ENCODE measurements around the gene DUXB.

DUXB gene

GRCh38 chr16:75710344-75710743 lies 9.1 kb upstream of the DUXB start:
- no peaks in the 10 kb centered on the region for H3K36me3 ChIP-seq (ENCODE audit: insufficient read depth)
- TF ChIP-seq CTCF (conservative IDR thresholded peaks at IDR 0.05; ENCODE audit: low read depth, low read length): no peak
- H3K79me2 ChIP-seq (ENCODE audit: insufficient read depth, low read depth): no peaks in the 10 kb centered on the region

GRCh38 chr16:75703306-75703705 lies 2.0 kb upstream of the DUXB start:
- H3K4me3 ChIP-seq (IDR thresholded peaks at IDR 0.05; ENCODE audit: insufficient read depth, low read depth, low read length): no peak overlapping the region
- no peaks in the 10 kb centered on the region for H3K4me1 ChIP-seq (ENCODE audit: low read depth, poor library complexity, severe bottlenecking)
- TF ChIP-seq CTCF (conservative IDR thresholded peaks at IDR 0.05; ENCODE audit: low read depth, low read length): no peak
- H3K36me3 ChIP-seq (ENCODE audit: insufficient read depth): no peaks in the 10 kb centered on the region
- no peaks in the 10 kb centered on the region for H3K79me2 ChIP-seq (ENCODE audit: insufficient read depth, low read depth)
- H3K4me2 ChIP-seq: no peak overlapping the region
- no peaks in the 10 kb centered on the region for H3K27me3 ChIP-seq (ENCODE audit: insufficient read depth, low read depth)
- no peak overlapping the region for H3K9ac ChIP-seq
- no peak overlapping the region for H3K27ac ChIP-seq
- H2AFZ ChIP-seq (ENCODE audit: low read depth): no peak overlapping the region
- no peaks in the 10 kb centered on the region for H4K20me1 ChIP-seq (ENCODE audit: insufficient read depth)

More at GRCh38 chr16:75710344-75710743, 9.1 kb upstream of the DUXB start:
- Histone ChIP-seq H3K27me3 (ENCODE audit: insufficient read depth, low read depth) (no peaks in the 10 kb centered on the region), H3K27ac (no peak overlapping the region), H4K20me1 (ENCODE audit: insufficient read depth) (no peaks in the 10 kb centered on the region), H2AFZ (ENCODE audit: low read depth) (no peak overlapping the region), H3K4me2 (no peak overlapping the region), H3K9ac (no peak overlapping the region), H3K4me3 (IDR thresholded peaks at IDR 0.05; ENCODE audit: insufficient read depth, low read depth, low read length) (no peak overlapping the region), H3K4me1 (ENCODE audit: low read depth, poor library complexity, severe bottlenecking) (no peaks in the 10 kb centered on the region)

GRCh38 chr16:75702242-75702641 lies 981 bp upstream of the DUXB start:
- Histone ChIP-seq H2AFZ (ENCODE audit: low read depth) (no peak overlapping the region), H3K4me1 (ENCODE audit: low read depth, poor library complexity, severe bottlenecking) (no peaks in the 10 kb centered on the region), H3K27me3 (ENCODE audit: insufficient read depth, low read depth) (no peaks in the 10 kb centered on the region), H3K79me2 (ENCODE audit: insufficient read depth, low read depth) (no peaks in the 10 kb centered on the region), H3K4me2 (no peak overlapping the region), H3K27ac (no peak overlapping the region), H4K20me1 (ENCODE audit: insufficient read depth) (no peaks in the 10 kb centered on the region), H3K9ac (no peak overlapping the region), H3K4me3 (IDR thresholded peaks at IDR 0.05; ENCODE audit: insufficient read depth, low read depth, low read length) (no peak overlapping the region), H3K36me3 (ENCODE audit: insufficient read depth) (no peaks in the 10 kb centered on the region)
- no peak for TF ChIP-seq CTCF (conservative IDR thresholded peaks at IDR 0.05; ENCODE audit: low read depth, low read length)

GRCh38 chr16:75697571-75697970 lies 3.7 kb downstream of the DUXB start:
- Histone ChIP-seq H3K4me3 (IDR thresholded peaks at IDR 0.05; ENCODE audit: insufficient read depth, low read depth, low read length) (no peak overlapping the region), H3K79me2 (ENCODE audit: insufficient read depth, low read depth) (no peaks in the 10 kb centered on the region), H3K4me1 (ENCODE audit: low read depth, poor library complexity, severe bottlenecking) (no peaks in the 10 kb centered on the region)

More at GRCh38 chr16:75697571-75697970, 3.7 kb downstream of the DUXB start:
- no peak overlapping the region for H3K27ac ChIP-seq
- no peak overlapping the region for H3K9ac ChIP-seq
- no peak for TF ChIP-seq CTCF (conservative IDR thresholded peaks at IDR 0.05; ENCODE audit: low read depth, low read length)
- no peak overlapping the region for H2AFZ ChIP-seq (ENCODE audit: low read depth)
- no peaks in the 10 kb centered on the region for H3K27me3 ChIP-seq (ENCODE audit: insufficient read depth, low read depth)
- no peaks in the 10 kb centered on the region for H3K36me3 ChIP-seq (ENCODE audit: insufficient read depth)
- no peak overlapping the region for H3K4me2 ChIP-seq
- no peaks in the 10 kb centered on the region for H4K20me1 ChIP-seq (ENCODE audit: insufficient read depth)
